GM12873 (cell line): ENCODE results near the gene PRKRA.

Experiments used
- TF ChIP-seq, protein P1 (sequence below): IDR thresholded peaks from 2 replicates; pipeline ENCODE4 v1.5.1; 2012; ENCODE audit warnings: low read depth, mild to moderate bottlenecking, moderate library complexity, low read length, control low read depth; ENCODE audit not compliant: insufficient read depth; ENCODE audit errors: missing control alignments

PRKRA gene

DNA sequence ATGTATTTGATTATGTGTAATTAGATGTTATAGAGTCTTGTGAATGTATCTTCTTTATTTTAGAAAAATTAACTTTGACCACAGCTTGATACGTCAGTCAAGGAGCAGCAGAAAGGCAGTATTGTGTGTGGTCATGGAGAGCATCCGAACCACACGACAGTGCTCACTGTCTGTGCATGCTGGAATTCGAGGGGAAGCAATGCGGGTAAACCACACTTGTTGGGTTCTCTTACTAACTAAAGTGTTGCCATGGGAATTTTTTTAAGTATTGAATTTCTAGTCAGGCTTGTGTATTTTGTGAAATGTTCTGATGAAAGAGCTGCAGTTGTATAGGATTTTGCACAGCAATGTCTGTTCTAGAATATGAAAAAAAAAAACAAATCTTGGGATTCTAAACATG, 5.0 kb upstream of the PRKRA start:
- TF ChIP-seq, protein P1, sequence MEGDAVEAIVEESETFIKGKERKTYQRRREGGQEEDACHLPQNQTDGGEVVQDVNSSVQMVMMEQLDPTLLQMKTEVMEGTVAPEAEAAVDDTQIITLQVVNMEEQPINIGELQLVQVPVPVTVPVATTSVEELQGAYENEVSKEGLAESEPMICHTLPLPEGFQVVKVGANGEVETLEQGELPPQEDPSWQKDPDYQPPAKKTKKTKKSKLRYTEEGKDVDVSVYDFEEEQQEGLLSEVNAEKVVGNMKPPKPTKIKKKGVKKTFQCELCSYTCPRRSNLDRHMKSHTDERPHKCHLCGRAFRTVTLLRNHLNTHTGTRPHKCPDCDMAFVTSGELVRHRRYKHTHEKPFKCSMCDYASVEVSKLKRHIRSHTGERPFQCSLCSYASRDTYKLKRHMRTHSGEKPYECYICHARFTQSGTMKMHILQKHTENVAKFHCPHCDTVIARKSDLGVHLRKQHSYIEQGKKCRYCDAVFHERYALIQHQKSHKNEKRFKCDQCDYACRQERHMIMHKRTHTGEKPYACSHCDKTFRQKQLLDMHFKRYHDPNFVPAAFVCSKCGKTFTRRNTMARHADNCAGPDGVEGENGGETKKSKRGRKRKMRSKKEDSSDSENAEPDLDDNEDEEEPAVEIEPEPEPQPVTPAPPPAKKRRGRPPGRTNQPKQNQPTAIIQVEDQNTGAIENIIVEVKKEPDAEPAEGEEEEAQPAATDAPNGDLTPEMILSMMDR, result no peak

DNA sequence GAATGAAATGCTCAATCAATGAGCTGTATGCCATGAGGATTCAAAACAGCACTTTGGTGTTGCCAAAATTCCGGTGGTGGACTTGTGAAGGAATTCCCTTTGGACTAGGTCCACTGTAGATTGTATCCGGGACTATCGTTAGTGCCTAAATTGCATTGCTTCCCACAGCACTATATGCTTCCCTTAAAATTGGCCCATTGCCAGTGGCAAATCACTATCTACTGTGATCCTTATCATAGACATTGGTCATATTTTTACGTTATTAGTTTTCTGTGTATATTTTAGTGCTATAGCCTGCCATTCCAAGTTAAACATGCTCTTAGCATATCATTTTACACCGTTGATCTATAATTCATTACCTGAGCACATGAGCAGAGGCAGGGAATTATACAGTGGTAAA, 1.9 kb upstream of the PRKRA start:
- TF ChIP-seq, protein P1, result no peak

DNA sequence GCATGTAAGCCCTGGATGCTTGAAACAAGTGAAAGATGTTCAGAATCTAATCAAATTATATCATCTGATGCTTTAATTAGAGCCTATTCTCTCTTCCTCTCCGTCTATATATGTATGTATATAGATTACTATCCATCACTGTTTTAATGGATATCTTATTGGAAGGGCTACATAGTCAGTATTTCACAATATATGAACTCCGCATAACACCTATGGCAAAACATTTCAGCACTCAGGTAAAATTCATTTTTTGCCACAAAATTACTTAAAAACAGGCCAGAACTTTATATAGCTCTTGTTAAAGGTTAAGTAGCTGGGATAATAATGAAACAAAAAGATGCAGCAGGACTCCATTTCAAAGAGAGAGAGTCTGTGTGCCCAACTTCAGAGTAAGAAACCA, 1.4 kb upstream of the PRKRA start:
- TF ChIP-seq, protein P1, result no peak

DNA sequence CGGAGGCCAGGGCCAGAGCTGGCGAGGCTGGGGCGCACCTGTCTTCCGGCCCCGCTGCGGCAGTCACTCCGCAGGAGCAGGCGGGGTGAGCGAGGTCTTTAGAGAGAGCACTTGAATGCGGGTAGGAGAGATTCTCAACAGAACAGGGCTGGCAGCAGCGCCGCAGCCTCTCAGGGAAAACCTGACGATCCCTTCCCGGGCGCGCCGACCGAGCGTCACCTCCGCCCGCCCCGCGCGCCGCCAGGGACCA, 526 bp downstream of the PRKRA start:
- TF ChIP-seq, protein P1, result no peak

DNA sequence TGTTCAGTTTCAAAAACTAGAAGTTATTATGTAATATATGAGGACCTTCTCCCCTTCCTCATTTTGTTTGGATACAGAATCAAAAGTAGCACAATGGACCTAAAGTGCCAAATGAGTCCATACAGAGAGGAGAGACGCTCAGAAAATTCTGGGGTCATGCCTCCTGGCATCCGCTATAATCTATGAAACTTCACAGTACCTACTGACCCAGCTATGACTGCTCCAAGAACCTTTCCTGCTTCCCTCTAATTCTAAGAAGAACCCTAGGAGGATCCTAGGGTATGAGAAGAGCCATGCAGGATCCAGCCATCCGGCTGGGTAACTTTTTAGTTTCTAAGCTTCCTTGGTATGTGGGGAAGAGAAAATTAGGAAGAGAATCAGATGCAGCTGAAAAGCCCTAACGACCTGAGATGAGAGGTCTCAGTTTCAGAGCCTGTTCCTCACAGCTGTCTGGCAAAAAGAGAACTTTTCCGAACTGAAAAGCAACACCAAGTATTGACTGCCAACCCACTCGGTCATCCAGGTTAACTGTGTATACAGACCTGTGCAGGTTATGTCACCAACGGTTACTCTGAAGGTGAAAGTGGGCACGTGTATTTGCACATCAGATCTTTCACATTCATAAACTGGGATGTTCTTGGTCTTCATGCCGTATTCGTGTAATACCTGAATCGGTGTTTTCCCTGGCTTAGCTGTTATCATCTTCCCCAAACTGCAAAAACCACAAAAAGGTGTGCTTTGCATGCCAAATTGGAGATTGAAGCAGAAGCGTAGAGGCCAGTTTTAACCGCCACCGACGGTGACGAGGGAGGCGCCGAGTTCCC, 1.1 kb downstream of the PRKRA start:
- TF ChIP-seq, protein P1, result no peak

DNA sequence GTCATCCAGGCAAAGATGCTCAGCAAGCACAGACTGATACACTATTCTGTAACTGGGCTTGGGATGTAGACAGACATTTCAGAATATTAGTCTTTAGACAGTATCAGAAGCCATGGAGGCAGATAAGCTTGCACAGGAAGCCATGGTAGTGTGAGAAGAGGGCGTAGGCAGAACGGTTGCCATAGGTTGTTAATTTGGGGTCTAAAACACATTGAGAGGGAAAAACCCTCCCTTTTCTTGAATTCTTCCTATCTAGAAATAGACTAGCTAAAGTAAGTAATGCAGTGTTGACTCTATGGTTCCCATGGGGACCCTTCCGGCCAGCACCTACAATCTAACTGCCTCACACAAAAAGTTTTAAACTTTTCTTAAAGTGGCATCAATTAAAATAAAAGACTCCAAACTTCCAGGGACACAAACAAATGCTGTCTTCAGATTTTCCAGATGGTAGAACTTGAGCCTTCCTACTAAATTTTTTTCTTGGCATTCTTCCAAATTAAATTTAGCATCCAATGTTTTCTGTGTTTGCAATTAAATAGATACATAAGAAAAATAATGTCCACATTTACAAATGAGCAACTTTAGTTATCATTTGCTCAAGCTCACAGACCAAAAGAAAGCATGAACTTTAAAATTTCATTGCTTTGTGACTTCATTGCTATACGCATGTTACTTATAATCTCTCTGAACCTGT, 1.9 kb downstream of the PRKRA start:
- TF ChIP-seq, protein P1, result no peak

DNA sequence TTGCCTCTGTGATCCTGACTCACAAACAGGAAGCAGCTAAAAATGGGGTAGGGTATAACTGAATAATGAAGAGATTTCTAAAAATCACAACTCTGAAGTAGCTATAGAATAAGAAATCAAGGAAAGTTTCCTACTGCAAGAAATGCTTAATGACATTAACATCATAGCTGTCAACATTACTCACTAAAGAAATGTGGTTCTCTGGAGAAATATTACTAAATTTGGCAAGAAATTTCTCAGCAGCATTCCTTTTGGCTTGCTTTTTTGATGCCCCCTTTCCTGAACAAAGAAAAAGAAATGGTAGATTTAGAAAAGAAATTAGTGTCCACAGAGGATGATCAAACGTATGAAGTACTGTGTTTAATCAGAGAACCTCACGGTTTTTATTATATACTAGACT, 9.5 kb downstream of the PRKRA start:
- TF ChIP-seq, protein P1, result no peak
